GM18502 (cell line): Measurements from ENCODE around the gene ASAP2.

Experiments
- ATAC-seq: cut with Tn5 transposase; IDR thresholded peaks from one replicate; pipeline ENCODE4 v1.9.1; 2021; ENCODE audit warnings: mild to moderate bottlenecking; ENCODE audit not compliant: unreplicated experiment, poor library complexity

ASAP2 gene

GRCh38 chr2:9335322-9335832 is 128.8 kb downstream of the ASAP2 start:
- ATAC-seq = no peak

- ATAC-seq = peak; percentile 83
Measured at GRCh38 chr2:9336241-9336575, 129.6 kb downstream of the ASAP2 start.

GRCh38 chr2:9336576-9337314 is 130.1 kb downstream of the ASAP2 start:
- ATAC-seq = no peak

GRCh38 chr2:9337901-9338300 is 131.3 kb downstream of the ASAP2 start:
- no peak for ATAC-seq

GRCh38 chr2:9341337-9341887 is 134.8 kb downstream of the ASAP2 start:
- ATAC-seq = no peak

- no peak for ATAC-seq
Measured at GRCh38 chr2:9342659-9343058, 136.0 kb downstream of the ASAP2 start.

- no peak for ATAC-seq
Measured at GRCh38 chr2:9343524-9343923, 136.9 kb downstream of the ASAP2 start.

GRCh38 chr2:9344434-9344833 is 137.8 kb downstream of the ASAP2 start:
- no peak for ATAC-seq

- ATAC-seq = no peak
Measured at GRCh38 chr2:9345343-9345742, 138.7 kb downstream of the ASAP2 start.

GRCh38 chr2:9345997-9346396 is 139.4 kb downstream of the ASAP2 start:
- ATAC-seq = no peak

GRCh38 chr2:9346885-9347284 is 140.3 kb downstream of the ASAP2 start:
- ATAC-seq = no peak

GRCh38 chr2:9347411-9347881 is 140.8 kb downstream of the ASAP2 start:
- ATAC-seq = no peak

GRCh38 chr2:9354318-9354717 is 147.7 kb downstream of the ASAP2 start:
- ATAC-seq = no peak

GRCh38 chr2:9355270-9355669 is 148.7 kb downstream of the ASAP2 start:
- ATAC-seq = no peak

GRCh38 chr2:9355716-9356115 is 149.1 kb downstream of the ASAP2 start:
- no peak for ATAC-seq

- no peak for ATAC-seq
Measured at GRCh38 chr2:9356261-9356660, 149.6 kb downstream of the ASAP2 start.

- ATAC-seq = no peak
Measured at GRCh38 chr2:9358846-9359245, 152.2 kb downstream of the ASAP2 start.

GRCh38 chr2:9359463-9359862 is 152.9 kb downstream of the ASAP2 start:
- ATAC-seq = no peak

- ATAC-seq = no peak
Measured at GRCh38 chr2:9360110-9360509, 153.5 kb downstream of the ASAP2 start.

GRCh38 chr2:9360701-9361100 is 154.1 kb downstream of the ASAP2 start:
- ATAC-seq = no peak

GRCh38 chr2:9364373-9364772 is 157.8 kb downstream of the ASAP2 start:
- ATAC-seq = no peak
